HCT116 (cell line): ENCODE results near the gene CUX1.

Experiments used
- CEBPB ChIP-seq: IDR thresholded peaks from 2 replicates; pipeline ENCODE4 v1.6.1; 2012; ENCODE audit warnings: low read depth
- EZH2 ChIP-seq: fragments of 200-600 bp; sonication (generic); IDR thresholded peaks from 2 replicates; pipeline ENCODE4 v1.6.1; 2017; ENCODE audit warnings: antibody characterized with exemption, mixed run types
- JUND ChIP-seq: IDR thresholded peaks from 2 replicates; pipeline ENCODE4 v1.6.1; 2012
- POLR2AphosphoS5 ChIP-seq: IDR thresholded peaks from 2 replicates; pipeline ENCODE4 v1.6.1; 2011; ENCODE audit warnings: mild to moderate bottlenecking, low read depth, low read length, moderate library complexity
- ZNF274 ChIP-seq: fragments of 200-500 bp; sonication (Bioruptor generic); IDR thresholded peaks from 2 replicates; pipeline ENCODE4 v1.6.1; 2014; ENCODE audit warnings: mild to moderate bottlenecking, low read depth, low read length, inconsistent platforms
- TF ChIP-seq, protein P1 (sequence below), 3 experiments: fragments of 200-600 bp in 1 of 3; sonication (generic) in 1 of 3; IDR thresholded peaks in 2 of 3; conservative IDR thresholded peaks in 1 of 3; 2 replicates each; pipeline ENCODE4 v1.5.1; 2012 to 2017; ENCODE audit warnings: low read depth in 2 of 3, low read length in 2 of 3, antibody characterized with exemption in 1 of 3, borderline replicate concordance in 1 of 3, control low read depth in 1 of 3, mild to moderate bottlenecking in 1 of 3, mixed read lengths in 1 of 3, mixed run types in 1 of 3, moderate library complexity in 1 of 3; ENCODE audit not compliant: insufficient read depth in 1 of 3

GRCh38 chr7:102089175-102090098, 272.0 kb downstream of the CUX1 start:
- no peak for TF ChIP-seq ZNF274
- TF ChIP-seq, protein P1, sequence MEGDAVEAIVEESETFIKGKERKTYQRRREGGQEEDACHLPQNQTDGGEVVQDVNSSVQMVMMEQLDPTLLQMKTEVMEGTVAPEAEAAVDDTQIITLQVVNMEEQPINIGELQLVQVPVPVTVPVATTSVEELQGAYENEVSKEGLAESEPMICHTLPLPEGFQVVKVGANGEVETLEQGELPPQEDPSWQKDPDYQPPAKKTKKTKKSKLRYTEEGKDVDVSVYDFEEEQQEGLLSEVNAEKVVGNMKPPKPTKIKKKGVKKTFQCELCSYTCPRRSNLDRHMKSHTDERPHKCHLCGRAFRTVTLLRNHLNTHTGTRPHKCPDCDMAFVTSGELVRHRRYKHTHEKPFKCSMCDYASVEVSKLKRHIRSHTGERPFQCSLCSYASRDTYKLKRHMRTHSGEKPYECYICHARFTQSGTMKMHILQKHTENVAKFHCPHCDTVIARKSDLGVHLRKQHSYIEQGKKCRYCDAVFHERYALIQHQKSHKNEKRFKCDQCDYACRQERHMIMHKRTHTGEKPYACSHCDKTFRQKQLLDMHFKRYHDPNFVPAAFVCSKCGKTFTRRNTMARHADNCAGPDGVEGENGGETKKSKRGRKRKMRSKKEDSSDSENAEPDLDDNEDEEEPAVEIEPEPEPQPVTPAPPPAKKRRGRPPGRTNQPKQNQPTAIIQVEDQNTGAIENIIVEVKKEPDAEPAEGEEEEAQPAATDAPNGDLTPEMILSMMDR (IDR thresholded peaks at IDR 0.05 in 2 of 3, conservative IDR thresholded peaks at IDR 0.05 in 1 of 3; ENCODE audit: borderline replicate concordance in 1 of 3, insufficient read depth in 1 of 3, low read depth in 2 of 3, low read length in 2 of 3): no peak
- TF ChIP-seq EZH2: no peak
- no peak for TF ChIP-seq JUND
- no peak for TF ChIP-seq CEBPB
- TF ChIP-seq POLR2AphosphoS5: no peak
